T-helper 1 cell treated with Interleukin-12 subunit alpha and Interleukin-12 subunit beta and Interleukin-4 antibody, amounts not matched to agents 30 ng/mL and 1 ng/mL, for 36 hours (primary cell): ENCODE results near the gene RAD18. TPM values are rescaled to one million over a fixed set of nuclear protein-coding genes. Genes with fewer than 3 reads are reported as not detected.

Experiments used
- intact Hi-C: fragments of 100-400 bp; cut with micrococcal nuclease; formaldehyde crosslinking; loops from one replicate; pipeline ENCODE4 v1.15.1; 2024
- total RNA-seq: library from RNA; stranded (reverse); gene quantifications from 2 replicates; pipeline ENCODE4 v1.2.3, GENCODE V29; 2022

Gene RAD18
- total RNA-seq, 1 donor from 2014 or later = 33.1 TPM

DNA sequence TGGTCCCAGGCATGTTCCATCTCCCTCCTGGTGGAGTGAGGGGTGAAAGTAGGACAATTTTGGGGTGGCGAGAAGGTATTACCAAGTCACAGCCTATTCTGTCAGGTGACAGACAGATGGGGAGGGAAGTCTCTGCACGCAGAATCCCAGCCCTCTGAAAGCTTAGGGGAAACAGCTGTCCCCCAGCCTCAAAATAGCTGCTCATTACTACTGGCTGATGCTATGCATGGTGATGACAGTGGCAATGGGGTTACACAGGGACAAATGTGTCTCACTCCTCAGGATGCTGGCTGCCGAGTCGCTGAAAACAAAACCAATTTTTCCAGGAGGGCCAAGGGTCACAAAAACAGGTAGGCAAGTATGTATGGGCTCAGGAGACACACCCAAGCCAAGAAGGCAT is 125.0 kb downstream of the RAD18 start:
- intact Hi-C loops = no loop called here

DNA sequence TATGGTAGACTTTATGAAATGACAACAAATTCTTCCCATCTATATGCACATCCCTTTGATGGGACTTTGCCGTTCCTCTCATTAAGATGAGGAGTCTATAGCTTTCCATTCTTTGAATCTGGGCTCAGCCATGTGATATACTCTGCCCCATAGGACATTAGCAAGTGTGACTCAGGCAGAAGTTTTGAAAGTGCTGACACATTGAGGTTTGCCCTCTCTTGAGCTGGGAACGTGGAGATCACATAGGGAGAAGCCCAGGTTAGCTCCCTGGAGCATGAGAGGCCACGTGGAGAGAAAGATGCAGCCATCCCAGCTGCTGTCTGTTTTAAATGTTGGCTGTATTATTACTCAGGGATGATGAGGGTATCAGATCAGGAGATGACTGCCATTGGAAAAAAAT is 126.1 kb downstream of the RAD18 start:
- intact Hi-C loops = no loop called here

DNA sequence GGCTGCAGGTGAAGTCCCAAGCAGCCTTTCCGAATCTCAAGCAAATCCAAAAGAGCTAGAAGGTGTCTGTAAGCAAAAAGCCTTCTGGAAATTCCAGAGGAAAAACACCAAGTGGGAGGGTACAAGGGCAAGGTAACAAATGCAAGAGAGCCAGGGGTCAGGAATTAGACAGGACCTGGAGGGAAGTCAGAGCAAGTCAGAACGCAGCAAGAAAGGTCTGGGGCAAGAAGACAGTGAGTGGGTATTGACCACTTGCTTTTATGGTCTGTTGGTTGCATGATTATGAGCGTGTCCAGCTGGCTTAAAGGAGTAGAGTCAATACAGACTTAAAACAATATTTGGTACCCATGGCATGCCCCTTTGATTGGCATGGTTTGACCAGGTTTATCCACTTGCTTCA is 127.2 kb downstream of the RAD18 start:
- intact Hi-C loops = no loop called here

DNA sequence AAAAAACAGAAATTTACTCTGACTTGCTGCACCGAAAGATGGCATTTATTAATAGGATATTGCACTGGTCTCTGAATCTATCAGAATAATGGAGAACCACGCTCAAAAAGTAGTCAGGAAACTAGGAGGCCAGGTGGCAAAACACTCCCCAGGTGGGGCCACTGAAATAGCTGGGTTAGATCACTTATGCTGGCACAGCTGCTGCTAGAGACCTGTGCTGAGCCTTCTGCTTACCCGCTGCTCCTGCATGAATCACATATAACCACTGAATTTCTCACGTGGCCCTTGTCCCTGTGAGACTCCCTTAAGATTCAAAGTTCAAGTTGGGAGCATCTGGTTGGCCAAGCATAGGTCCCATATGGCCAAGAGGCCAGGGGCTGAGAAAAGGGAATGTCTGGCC is 127.9 kb downstream of the RAD18 start:
- intact Hi-C loops = no loop called here

DNA sequence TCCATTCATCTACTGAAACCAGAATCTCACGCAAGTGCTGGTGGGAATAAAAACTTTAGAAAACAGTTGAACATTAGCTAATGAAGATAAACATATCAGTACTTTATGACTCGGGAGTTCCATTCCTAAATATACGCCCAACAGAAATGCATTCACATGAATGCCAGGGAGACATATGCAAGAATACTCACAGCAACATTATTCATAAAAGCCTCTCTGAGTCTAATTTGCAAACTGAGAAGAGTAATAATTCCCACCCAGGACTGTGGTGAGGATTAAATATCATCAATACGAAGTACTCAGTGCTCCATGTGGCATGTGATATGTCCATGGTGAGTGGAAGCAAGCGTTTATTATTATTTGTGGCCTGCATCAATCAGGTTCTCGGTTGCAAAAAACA is 128.3 kb downstream of the RAD18 start:
- intact Hi-C loops = no loop called here

DNA sequence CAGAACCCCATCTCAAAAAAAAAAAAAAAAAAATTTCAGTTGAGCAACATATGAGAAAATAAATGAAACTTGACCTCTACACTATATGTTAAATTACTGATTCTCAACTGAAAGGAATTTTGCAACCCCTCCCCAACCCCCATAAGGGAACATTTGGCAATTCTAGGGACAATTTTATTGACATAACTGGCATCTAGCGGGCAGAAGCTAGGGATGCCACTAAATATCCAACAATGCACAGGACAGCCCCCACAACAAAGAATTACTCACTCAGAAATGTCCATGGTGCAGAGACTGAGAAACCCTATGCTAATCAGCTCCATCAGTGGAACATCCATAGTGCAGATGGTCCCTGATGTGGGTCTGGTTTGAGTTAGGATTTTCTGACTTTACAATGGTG is 135.6 kb downstream of the RAD18 start:
- intact Hi-C loops = no loop called here

Other genes starting within 250 kb of the RAD18 start
- not detected in 2 replicates for gene CAV3, start 229.7 kb downstream of the RAD18 start, total RNA-seq
- gene OXTR, start 193.9 kb downstream of the RAD18 start, total RNA-seq = 0.56 and 1.0 TPM in 2 replicates